GM21528 (cell line): ENCODE results near the gene C1QTNF8.

ENCODE experiments used
- ATAC-seq: cut with Tn5 transposase; IDR thresholded peaks from one replicate; pipeline ENCODE4 v1.9.1; 2021; ENCODE audit warnings: mild to moderate bottlenecking, moderate library complexity; ENCODE audit not compliant: unreplicated experiment, low FRiP score

Gene C1QTNF8

GRCh38 chr16:1080801-1081733 is 15.0 kb downstream of the C1QTNF8 start:
- no peak for ATAC-seq

DNA sequence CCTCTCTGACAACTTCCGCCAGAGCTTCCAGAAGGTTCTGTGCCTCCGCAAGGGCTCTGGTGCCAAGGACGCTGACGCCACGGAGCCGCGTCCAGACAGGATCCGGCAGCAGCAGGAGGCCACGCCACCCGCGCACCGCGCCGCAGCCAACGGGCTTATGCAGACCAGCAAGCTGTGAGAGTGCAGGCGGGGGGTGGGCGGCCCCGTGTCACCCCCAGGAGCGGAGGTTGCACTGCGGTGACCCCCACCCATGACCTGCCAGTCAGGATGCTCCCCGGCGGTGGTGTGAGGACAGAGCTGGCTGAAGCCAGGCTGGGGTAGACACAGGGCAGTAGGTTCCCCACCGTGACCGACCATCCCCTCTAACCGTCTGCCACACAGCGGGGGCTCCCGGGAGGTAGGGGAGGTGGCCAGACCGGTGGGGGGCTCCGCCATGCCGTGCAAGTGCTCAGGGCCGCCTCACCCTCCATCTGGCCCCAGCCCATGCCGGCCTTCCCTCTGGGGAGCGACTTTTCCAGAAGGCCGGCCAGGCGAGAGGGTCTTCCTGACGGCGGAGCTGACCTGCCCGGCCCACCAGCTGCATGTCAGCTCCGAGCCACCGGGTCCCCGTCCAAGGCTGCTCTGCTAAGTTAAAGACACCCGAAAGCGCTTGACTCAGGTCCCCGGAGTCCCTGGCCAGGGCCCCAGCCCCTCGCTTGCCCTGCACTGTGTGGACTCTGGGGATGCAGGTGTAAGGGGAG is 16.1 kb downstream of the C1QTNF8 start:
- ATAC-seq, result no peak

DNA sequence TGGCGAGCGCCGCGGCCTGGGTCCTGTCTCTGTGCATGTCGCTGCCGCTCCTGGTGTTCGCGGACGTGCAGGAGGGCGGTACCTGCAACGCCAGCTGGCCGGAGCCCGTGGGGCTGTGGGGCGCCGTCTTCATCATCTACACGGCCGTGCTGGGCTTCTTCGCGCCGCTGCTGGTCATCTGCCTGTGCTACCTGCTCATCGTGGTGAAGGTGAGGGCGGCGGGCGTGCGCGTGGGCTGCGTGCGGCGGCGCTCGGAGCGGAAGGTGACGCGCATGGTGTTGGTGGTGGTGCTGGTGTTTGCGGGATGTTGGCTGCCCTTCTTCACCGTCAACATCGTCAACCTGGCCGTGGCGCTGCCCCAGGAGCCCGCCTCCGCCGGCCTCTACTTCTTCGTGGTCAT is 16.7 kb downstream of the C1QTNF8 start:
- ATAC-seq, result no peak

GRCh38 chr16:1078579-1079021 is 17.4 kb downstream of the C1QTNF8 start:
- no peak for ATAC-seq

DNA sequence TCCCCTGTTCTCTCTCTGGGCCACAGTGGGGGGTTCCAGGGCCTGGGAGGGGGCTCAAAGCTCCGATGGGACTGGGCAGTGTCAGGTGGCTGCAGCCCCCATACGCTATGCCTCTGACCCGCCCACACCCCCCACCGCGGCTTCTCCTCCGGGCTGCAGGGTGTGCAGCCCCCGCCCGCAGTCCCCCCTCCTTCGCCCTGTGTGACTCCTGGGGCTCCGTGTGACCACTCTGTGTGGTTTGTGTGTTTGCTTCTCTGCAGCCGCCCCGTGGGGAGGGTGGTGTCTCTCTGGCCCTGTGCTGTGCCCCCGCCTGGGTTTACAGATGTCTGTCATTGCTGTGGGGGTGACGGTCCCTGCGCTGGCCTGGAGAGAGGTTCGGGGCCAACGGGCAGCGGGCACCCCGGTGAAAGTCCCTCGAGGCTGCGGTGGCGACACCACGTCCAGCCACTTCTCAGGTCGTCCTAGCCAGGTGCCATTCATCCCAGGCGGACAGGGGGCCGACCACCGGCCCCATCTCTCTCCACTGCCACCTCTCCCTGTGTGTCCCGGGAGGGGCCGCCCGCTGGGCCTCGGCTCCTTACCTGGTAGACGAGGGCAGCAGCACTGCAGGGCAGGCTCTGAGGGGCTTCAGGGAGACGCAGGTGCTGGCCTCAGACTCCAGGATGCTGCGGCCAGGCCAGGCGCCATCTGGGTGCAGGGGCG is 18.0 kb downstream of the C1QTNF8 start:
- no peak for ATAC-seq

GRCh38 chr16:1076801-1077576 is 19.1 kb downstream of the C1QTNF8 start:
- no peak for ATAC-seq

DNA sequence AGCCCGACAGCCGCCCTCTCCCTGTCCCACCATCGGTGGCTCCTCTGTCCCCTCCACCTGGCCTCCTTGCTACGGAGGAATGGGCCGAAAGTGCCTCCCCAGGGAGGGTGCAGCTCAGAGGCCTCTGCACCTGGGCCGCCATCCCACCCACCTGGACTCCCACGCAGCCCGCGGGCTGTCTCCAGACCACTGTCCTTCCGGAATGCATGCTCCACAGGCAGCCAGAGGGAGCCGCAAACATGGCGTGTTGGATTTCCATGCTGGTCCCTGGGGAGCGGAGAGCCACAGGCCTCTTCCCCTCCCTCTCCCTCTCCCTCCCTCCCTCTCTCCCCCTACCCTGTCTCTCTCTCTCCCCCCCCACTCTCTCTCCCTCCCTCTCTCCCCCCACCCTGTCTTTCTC is 20.5 kb downstream of the C1QTNF8 start:
- ATAC-seq, result no peak

DNA sequence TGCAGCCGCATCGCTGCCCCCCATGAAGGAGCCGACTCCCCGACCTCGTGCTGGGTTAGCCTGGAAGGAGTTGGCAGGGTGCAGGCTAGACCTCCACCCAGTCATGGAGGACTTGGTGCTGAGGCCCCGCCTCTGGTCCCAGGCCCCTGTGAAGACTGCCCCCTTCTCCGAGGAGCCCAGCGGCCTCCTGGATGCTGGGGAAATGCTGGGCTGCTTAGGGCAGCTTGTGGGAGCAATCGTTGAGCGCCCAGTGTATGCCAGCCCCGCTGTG is 21.7 kb downstream of the C1QTNF8 start:
- ATAC-seq, result no peak

DNA sequence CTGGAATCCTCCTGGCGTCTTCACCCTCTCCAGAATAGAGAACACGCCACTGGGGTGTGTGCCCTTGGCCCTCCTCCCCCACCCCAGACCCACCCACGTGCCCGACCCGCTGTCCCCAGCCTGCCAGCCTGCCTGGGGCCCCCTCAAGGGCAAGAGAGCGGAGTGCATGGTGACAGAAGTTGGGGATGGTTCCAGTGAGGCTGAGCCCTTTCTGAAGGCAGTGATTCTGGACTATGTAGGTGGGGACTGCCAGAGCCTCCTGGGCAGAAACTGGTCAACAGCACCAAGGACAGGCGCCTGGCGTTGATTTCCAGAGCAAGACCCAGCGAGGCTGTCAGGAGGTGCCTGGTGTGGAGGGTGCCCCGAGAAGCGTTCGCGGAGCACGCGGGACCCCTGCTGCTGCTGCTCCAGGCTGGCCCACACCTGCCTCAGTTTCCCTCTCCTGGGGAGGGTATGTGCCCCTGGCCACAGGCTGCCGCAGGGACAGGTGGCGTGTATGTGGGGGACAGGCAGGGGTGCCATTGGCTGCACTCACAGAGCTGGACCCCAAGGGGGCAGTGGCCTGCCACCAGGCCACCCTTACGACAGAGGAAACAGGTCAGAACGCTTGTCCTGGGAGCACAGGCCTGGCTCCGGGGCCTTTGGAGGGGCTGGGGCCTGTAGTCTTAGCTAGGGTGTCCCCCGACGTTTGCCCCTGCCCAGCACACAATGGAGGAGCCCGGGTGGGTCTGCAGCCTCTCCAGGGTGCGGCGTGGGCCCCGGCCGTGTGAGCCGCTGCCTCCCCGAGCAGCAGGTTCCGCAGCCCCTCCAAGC is 22.3 kb downstream of the C1QTNF8 start:
- ATAC-seq, result no peak

- ATAC-seq, result no peak
Measured at GRCh38 chr16:1073262-1073558, 22.8 kb downstream of the C1QTNF8 start.

- no peak for ATAC-seq
Measured at GRCh38 chr16:1072526-1073261, 23.4 kb downstream of the C1QTNF8 start, which contains the start of gene SSTR5. TSS of gene SSTR5 (plus strand) at chr16:1072747. CDS start at chr16:1078869, 6,122 bp downstream.

GRCh38 chr16:1071561-1072225 is 24.4 kb downstream of the C1QTNF8 start:
- ATAC-seq, result no peak

DNA sequence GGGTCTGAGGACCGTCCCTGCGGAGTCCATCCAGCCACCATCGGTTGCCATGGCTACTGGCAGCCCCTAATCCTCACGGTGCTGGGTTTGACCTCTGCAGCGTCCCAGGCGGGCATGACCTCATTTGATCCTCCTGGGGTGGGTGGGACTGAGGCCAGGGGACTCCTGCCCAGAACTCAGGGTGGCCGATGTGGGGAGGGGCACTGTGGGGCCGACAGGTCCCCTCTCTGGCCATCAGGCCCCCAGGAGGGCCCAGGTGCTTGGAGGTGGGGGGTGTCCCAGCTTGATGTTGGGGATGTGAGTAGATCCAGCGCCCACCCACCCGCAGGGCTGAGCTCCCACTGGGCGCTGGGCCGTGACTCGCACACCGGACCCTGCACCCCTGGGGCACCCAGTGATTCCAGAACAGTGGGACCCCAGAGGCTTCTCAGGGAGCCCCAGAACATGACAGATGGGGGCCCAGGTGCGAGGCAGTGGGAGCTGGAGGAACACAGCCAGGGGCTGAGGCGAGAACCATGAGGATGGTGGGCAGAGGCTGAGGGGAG is 25.1 kb downstream of the C1QTNF8 start:
- ATAC-seq, result no peak

DNA sequence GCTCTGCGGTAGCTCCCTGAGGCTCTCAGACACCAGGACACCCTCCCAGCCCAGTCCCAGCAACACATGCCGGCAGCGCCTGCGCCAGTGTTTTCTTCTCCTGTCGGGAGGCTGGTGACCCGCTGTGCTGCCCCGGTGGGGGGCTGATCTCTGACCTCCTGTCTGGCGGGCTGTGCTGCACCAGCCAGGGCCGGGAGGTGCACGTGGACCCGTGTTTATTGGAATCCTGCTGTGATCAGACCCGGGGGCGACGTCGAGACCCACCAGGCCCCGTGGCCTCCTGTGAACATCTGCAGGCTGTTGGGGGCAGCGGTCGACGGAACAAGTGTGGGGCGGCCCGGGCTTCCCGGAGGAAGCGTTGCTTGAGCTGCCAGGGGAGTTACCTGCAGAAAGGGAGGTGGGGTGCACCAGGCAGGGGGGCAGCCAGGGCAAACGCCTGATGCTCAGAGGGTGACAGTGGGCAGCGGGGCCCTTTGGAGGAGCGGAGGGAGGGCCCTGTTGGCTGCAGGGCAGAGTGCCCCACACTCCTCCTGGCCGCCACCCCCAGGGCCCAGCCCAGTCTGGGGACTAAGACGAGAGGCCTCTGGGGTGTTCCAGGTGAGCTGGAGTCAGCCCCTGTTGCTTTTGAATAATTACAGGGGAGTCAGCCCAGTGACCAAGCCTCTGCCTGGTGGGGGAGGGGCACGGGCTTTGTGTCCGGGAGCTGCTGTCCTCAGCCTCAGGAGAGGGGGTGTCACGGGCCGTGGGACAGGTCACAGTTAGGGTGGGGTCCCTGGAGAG is 25.8 kb downstream of the C1QTNF8 start:
- no peak for ATAC-seq

DNA sequence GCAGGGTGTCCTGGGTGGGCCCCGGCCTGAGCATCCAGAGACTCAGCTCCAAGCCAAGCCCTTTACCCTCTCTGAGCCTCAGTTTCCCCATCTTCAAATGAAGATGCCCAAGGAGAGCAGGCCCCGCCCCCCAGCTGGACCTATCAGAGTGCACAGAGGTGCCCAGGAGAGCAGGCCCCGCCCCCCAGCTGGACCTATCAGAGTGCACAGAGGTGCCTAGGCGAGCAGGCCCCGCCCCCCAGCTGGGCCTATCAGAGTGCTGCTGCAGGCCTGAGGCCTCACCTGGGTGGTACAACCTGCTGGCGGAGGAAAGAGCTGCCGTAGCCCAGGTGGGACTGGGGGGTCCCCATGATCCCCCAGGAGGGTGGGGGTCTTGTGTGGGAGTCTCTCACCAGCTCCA is 26.9 kb downstream of the C1QTNF8 start:
- ATAC-seq, result no peak

DNA sequence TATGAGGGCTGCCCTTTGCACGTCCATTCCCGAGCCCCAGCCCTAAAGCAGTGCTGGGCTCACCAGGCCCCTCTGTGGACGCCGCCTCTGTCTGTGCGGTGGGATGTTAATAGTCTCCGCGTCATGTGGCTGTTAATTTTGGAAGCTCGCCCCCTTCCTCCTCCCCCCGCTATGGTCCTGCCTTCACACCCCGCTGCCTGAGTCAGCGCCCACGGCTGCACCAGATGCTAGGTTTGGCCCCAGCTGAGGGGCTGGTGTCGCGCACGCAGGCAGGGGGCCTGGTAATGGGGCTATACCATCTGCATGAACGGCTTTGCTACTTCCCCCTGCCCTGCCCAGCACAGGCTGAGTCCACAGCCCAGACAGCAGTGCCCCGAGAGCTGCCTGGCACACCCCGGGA is 27.6 kb downstream of the C1QTNF8 start:
- no peak for ATAC-seq

GRCh38 chr16:1067629-1068028 is 28.4 kb downstream of the C1QTNF8 start:
- no peak for ATAC-seq
